Activated naive CD8-positive, alpha-beta T cell treated with anti-CD3 and anti-CD28 coated beads, Interleukin-2, amount 50 U/mL, for 24 hours (primary cell): ENCODE data around the gene LSS.
"Not testable (repeated sequence)": the region's sequence is repeated elsewhere in the genome, so short reads cannot be mapped to it uniquely, and the experiment has no call there.

Experiments used
- ATAC-seq: fragments of 150-1000 bp; cut with Tn5 transposase; one replicate; pipeline ENCODE4 v1.10.0; 2021
- DNase-seq: peaks from one replicate; pipeline ENCODE4 v3.0.0; 2021
- H3K27ac Mint-ChIP-seq: one replicate; pipeline ENCODE4 v1.8.0; 2021; ENCODE audit warnings: mild to moderate bottlenecking, mixed read lengths
- H3K27me3 Mint-ChIP-seq: one replicate; pipeline ENCODE4 v1.8.0; 2021; ENCODE audit warnings: mixed read lengths
- H3K36me3 Mint-ChIP-seq: one replicate; pipeline ENCODE4 v1.8.0; 2021; ENCODE audit warnings: low read depth, mixed read lengths
- H3K4me1 Mint-ChIP-seq: one replicate; pipeline ENCODE4 v1.8.0; 2021; ENCODE audit warnings: mixed read lengths
- H3K4me3 Mint-ChIP-seq: one replicate; pipeline ENCODE4 v1.8.0; 2021; ENCODE audit warnings: mild to moderate bottlenecking, moderate library complexity, mixed read lengths
- H3K9me3 Mint-ChIP-seq: one replicate; pipeline ENCODE4 v1.8.0; 2021; ENCODE audit warnings: mixed read lengths

The LSS gene

DNA sequence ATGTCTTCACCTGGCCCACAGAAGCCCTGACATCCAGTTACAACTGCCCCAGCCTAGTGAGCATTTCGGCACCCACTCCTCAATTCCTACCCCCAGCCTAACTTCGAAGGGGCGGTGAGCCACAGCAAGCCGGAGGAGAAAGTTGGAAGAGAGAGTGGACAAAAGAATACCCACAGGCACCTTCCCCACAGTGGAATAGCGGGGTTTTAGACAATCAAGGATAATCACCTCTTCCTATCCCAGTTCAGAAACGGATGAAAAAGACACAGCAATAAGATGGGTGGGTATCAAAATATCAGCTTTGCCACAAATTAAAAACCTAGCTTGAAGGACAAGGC lies 1.3 kb upstream of the LSS start:
- H3K36me3 Mint-ChIP-seq, result peaks cover 32% of the 10 kb centered on the region
- no peak for ATAC-seq
- H3K27me3 Mint-ChIP-seq, result no peaks in the 10 kb centered on the region
- H3K27ac Mint-ChIP-seq, result peak overlapping the region; percentile 43
- no peak for DNase-seq
- peak overlapping the region; percentile 89 for H3K4me3 Mint-ChIP-seq
- peaks cover 45% of the 10 kb centered on the region for H3K4me1 Mint-ChIP-seq
- H3K9me3 Mint-ChIP-seq, result no peaks in the 10 kb centered on the region

DNA sequence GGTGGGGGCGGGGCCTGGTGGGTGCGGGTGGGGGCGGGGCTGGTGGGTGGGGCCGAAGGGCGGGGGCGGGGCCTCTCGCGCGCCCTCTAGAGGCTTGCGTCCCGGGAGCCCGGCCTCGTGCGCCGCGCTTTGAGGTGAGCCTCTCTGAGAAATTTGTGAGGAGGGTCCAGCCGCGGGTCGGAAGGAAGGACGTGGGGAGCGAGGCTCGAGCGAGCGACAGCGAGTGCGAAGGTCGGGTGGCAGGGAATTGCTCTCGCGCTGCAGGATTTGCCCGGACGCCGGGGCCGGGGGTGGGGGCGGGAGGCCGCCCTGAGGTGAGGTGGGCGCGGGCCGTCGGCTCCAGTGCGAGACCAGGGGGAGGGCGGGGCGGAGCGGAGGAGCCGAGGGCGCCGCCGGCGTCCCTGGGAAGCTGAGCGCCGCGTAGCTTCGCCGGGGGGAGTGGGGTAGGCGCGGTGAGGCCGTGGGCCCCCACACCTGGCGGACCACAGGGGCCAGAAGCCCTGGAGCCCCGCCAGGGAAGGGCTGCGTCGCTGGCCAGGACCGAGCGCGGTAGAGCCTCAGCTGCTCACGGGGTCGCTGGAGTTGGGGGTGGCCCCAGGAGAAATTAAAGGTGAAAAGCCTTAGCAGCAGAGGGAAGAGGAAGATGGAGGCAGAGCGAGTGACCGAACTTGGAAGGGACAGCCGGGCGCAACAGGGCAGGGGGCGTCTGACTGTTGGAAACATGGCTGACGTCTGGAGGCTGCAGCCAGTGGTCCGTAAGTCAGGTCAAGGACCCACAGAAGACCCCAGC lies 754 bp upstream of the LSS start:
- Mint-ChIP-seq H3K27ac (peak overlapping the region; percentile 96), H3K4me3 (peak overlapping the region; percentile 89), H3K4me1 (peaks cover 41% of the 10 kb centered on the region), H3K27me3 (no peaks in the 10 kb centered on the region), H3K9me3 (no peaks in the 10 kb centered on the region), H3K36me3 (peaks cover 27% of the 10 kb centered on the region)
- peak; percentile 39 for ATAC-seq
- peak; percentile 7 for DNase-seq

DNA sequence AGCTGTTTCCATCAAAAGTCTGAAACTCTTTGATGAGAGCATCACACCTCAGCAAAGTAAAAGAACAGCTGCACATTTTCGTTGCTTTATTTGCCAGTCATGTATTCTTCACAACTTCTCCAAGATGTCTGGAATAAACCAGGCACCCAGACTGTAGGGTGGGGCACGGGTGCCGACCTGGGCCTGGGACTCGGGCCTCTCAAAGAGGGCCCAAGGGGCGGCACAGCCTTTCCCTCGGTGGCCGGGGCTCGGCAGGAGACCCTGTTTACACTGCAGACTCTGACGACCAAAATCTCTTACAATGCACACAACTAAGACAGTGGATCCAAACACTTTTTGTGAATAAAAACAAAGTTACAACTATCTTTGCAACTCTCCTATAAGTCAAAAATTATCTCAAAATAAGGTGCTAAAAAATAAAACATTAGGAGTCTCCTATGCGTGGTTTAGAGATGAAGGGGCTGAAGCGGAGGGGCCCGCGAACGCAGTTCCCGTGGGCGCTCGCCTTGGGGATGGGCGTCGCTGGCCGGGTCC lies 696 bp downstream of the LSS start:
- peaks cover 34% of the 10 kb centered on the region for H3K4me1 Mint-ChIP-seq
- H3K4me3 Mint-ChIP-seq, result peak overlapping the region; percentile 75
- no peaks in the 10 kb centered on the region for H3K27me3 Mint-ChIP-seq
- DNase-seq (no peak), ATAC-seq (no peak)
- no peaks in the 10 kb centered on the region for H3K9me3 Mint-ChIP-seq
- H3K36me3 Mint-ChIP-seq, result peaks cover 18% of the 10 kb centered on the region
- H3K27ac Mint-ChIP-seq, result peak overlapping the region; percentile 44

DNA sequence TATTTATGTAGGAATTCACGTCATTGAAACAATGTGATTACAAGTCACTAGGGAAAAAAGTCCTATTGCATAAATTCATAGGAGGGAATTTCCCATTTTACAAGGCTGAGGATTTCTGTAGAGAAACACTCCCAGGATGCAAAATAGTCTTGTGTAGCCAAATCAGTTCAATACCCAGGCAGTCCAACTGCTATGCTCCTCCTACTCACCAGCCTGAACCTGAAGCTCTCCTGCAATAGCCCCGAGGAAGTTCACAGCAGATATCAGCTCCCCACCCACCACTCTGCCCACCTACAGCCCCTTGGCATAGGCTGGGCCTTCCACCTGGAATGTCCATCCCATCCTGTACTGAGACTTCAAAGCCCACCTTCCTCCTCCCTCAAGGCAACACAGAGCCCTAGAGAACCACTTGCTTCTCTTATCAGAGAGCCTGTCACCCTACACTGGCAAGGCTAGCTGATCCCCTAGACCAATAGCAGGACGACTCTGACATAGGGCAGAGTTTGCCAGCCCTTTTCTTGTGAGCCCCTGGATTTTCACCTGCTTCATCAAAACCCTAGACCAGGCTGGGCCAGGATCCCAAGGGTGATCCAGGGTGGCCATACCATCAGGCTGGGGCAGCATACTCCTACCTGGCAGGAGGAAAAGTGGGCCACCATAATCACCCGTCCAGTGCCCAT lies 1.5 kb downstream of the LSS start:
- no peaks in the 10 kb centered on the region for H3K9me3 Mint-ChIP-seq
- no peak overlapping the region for H3K27ac Mint-ChIP-seq

DNA sequence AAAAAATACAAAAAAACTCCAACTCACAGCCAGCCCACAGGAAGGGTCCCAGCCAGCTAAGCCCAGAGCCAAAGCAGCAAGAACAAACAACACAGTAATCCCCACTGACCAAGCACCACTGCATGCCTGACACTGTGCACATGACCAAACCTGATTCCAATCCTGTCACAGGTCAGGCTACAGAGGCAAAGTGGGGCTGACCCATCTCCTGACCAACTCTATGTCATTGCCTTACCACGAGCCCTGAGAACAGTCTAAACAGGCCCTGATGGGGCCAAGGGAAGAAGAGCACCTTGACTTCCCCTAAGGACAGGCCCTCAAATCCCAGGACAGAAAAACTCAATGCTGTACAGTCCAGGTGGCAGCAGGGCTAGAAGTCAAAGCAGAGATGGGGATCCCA lies 2.4 kb downstream of the LSS start:
- Mint-ChIP-seq H3K36me3 (peaks cover 3% of the 10 kb centered on the region), H3K4me1 (peaks cover 30% of the 10 kb centered on the region), H3K4me3 (no peak overlapping the region), H3K9me3 (no peaks in the 10 kb centered on the region), H3K27ac (no peak overlapping the region), H3K27me3 (no peaks in the 10 kb centered on the region)
- DNase-seq, result no peak
- no peak for ATAC-seq

More for the DNA sequence above, 1.5 kb downstream of the LSS start:
- peaks cover 12% of the 10 kb centered on the region for H3K36me3 Mint-ChIP-seq
- peaks cover 34% of the 10 kb centered on the region for H3K4me1 Mint-ChIP-seq
- H3K27me3 Mint-ChIP-seq, result no peaks in the 10 kb centered on the region
- DNase-seq (no peak), ATAC-seq (no peak)
- peak overlapping the region; percentile 75 for H3K4me3 Mint-ChIP-seq

DNA sequence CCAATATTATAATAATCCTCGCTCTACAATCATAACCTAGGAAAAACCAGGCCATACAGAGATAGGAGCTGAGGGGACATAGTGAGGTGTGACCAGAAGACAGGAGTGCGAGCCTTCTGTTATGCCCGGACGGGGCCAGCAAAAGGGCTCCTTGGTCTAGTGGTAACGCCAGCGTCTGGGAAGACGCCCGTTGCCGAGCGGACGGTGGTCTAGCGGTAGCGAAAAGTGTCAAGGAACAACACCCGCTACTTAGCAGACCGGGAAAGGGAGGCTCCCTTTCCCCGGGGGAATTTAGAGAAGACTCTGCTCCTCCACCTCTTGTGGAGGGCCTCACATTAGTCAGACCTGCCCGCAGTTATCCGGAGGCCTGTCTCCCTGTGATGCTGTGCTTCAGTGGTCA lies 4.9 kb downstream of the LSS start:
- not testable (repeated sequence) for H3K4me3 Mint-ChIP-seq, H3K9me3 Mint-ChIP-seq, H3K27ac Mint-ChIP-seq, H3K27me3 Mint-ChIP-seq, H3K36me3 Mint-ChIP-seq, DNase-seq, ATAC-seq
- peaks cover 21% of the 10 kb centered on the region for H3K4me1 Mint-ChIP-seq

DNA sequence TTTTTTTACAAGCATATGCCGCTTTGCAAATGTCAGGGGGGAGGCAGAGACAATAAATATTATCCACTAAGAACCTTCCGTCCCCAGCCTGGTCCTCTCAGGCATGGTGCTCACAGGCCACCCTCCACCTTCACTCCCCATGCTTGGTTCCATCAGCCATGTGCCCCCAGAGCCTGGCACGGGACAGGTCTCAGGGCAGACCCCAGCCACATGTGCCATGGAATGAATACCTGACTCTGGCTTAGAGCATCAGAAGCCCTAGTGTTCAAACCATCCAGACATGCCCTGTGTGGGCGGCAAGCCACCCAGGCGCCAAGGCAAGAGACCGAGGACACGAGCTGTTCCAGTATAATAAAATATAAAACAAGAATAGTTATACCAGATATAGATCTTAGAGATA lies 5.4 kb downstream of the LSS start:
- Mint-ChIP-seq H3K4me1 (peaks cover 21% of the 10 kb centered on the region), H3K27ac (no peak overlapping the region), H3K9me3 (no peaks in the 10 kb centered on the region), H3K27me3 (no peaks in the 10 kb centered on the region), H3K36me3 (no peaks in the 10 kb centered on the region), H3K4me3 (no peak overlapping the region)
- DNase-seq (no peak), ATAC-seq (no peak)

DNA sequence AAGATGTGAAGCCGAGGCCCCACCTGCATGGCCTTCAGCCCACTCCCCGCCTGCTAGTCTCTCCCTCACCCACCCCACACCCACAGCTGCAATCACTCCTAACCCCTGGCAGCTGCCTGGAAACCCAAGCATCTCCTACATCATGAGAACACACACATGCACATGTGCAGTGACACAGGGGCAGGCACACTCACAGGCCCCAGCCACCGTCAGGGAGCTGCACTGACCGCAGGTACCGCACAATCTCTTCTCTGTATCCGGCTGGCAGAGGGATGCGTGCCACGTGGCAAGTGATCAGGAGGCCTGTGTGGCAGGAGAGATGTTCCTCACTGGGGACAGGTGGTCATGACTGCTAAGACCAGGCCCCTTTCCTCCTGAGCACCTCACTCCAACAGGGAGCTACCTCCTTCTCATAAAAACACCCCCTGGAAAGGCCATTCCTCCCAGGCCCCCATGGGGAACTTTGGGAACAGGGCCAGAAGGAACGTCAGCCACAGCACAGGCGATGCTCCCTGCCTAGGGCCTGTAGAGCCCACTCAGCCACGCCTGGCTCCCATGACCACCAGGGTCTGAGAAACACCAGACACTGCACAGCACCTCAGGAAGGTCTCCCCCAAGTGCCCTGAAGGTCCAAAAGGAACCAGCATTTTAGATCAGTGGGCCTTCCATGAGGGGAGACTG lies 6.0 kb downstream of the LSS start:
- no peaks in the 10 kb centered on the region for H3K36me3 Mint-ChIP-seq
- H3K9me3 Mint-ChIP-seq, result no peaks in the 10 kb centered on the region
- H3K27ac Mint-ChIP-seq, result no peak overlapping the region
- peaks cover 16% of the 10 kb centered on the region for H3K4me1 Mint-ChIP-seq
- no peak for DNase-seq
- no peak overlapping the region for H3K4me3 Mint-ChIP-seq
- no peak for ATAC-seq
- no peaks in the 10 kb centered on the region for H3K27me3 Mint-ChIP-seq

DNA sequence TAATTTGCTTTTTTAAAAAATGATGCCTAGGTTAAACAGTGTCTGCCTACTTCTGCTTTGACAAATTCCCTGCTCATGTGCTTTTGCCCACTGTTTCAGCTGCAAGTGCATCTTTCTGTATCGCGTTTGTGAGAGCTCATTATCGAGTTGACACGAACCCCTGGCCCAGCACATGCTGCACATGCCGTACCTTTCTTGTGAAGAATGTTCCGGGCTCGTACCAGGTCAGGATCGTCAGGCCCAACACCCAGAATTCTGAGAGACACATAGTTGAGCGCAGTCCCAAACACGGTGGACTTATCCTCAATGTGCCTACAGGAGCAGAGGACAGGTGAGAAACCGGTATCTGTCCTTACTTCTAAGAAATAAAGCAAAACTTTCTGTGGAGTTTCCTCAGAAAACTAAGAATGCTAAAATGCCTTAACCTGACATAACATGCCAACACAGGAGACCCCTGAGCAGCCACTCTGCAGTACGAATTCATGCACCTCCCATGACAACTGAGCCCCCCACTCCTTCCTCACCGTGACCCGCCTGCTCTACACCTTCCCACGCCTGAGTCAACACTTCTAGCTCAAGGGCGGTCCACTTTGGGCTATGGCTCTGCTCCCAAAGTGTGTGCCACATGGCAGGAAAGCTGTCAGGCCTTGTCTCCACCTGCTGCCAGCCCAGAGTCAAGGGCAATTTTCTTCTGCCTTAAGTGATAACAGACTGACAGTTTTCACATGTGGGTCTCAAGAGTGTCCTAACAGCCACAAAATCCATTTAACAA lies 6.7 kb downstream of the LSS start:
- H3K4me3 Mint-ChIP-seq, result no peak overlapping the region
- H3K36me3 Mint-ChIP-seq, result no peaks in the 10 kb centered on the region
- peaks cover 9% of the 10 kb centered on the region for H3K4me1 Mint-ChIP-seq
- H3K9me3 Mint-ChIP-seq, result no peaks in the 10 kb centered on the region
- no peak overlapping the region for H3K27ac Mint-ChIP-seq
- H3K27me3 Mint-ChIP-seq, result no peaks in the 10 kb centered on the region
- DNase-seq (no peak), ATAC-seq (no peak)

DNA sequence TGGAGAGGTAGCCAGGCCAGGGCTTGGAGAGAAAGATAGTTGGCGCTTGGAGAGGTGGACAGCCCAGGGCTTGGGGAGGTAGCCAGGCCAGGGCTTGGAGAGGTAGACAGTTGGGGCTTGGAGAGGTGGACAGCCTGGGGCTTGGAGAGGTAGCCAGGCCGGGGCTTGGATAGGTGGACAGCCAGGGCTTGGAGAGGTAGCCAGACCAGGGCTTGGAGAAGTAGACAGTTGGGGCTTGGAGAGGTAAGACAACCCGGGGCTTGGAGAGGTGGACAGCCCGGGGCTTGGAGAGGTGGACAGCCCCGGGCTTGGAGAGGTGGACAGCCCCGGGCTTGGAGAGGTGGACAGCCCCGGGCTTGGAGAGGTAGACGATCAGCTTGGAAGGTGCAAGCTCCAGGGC lies 7.7 kb downstream of the LSS start:
- H3K4me1 Mint-ChIP-seq, result peaks cover 4% of the 10 kb centered on the region
- ATAC-seq (no peak), DNase-seq (no peak)
- no peak overlapping the region for H3K4me3 Mint-ChIP-seq
- no peaks in the 10 kb centered on the region for H3K9me3 Mint-ChIP-seq
- H3K36me3 Mint-ChIP-seq, result no peaks in the 10 kb centered on the region
- no peak overlapping the region for H3K27ac Mint-ChIP-seq
- H3K27me3 Mint-ChIP-seq, result no peaks in the 10 kb centered on the region

DNA sequence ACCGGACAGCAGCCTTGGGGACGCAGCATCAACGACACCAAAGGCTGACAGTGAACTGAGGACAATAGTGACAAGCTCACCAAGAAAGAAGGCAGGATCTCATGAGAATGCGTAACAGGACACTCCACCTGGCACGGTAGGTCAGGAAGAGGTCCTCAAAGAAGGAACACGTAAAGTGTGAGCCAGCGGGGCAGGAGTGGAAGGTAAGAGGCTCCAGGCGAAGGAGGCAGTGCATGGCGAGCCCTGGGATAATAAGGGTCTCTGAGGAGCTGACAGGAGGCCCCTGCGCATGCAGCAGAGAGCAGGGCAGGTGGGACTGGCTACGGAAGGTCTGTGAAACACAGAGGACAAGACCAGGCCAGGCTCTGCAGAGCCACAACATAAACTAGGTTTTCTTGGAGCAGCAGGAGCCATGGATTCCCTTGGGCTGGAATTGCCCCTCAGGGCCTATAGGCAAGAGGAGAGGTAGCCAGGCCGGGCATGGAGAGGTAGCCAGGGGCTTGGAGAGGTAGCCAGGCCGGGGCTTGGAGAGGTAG lies 8.2 kb downstream of the LSS start:
- Mint-ChIP-seq H3K27ac (no peak overlapping the region), H3K9me3 (no peaks in the 10 kb centered on the region), H3K36me3 (no peaks in the 10 kb centered on the region), H3K4me1 (no peaks in the 10 kb centered on the region), H3K4me3 (no peak overlapping the region), H3K27me3 (no peaks in the 10 kb centered on the region)
- no peak for DNase-seq
- no peak for ATAC-seq

DNA sequence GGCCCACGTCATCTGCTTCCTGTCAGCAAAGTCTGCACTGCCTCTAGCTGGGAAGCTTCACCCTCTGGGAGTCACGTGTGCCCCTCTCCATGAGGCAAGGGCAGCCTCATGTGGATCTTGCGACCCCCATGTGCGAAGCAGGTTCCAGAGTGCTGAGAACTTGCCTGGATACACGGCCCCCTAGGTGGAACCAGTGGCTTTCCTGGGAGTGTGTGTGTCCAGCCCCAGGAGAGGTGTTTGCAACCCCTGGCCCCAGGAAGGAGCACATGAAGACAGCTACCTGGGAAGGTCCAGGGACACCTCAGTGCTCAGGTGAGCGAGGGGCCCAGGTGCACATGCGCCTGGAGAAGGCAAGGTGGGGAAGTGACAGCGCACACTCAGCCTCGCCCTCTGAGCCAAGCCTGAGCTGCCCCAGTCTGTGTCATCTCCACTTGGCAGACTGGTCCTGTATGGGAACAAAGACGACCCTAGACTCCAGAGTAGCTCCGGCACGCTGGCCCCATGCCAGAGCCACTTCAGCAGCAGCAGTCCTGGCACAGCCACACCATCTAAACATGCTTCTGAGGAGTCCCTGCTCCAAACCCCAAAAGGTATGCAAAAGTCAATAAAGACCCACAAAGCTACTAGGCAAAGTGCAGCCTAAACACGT lies 8.9 kb downstream of the LSS start:
- Mint-ChIP-seq H3K27ac (no peak overlapping the region), H3K36me3 (no peaks in the 10 kb centered on the region), H3K27me3 (no peaks in the 10 kb centered on the region), H3K4me1 (no peaks in the 10 kb centered on the region), H3K9me3 (no peaks in the 10 kb centered on the region), H3K4me3 (no peak overlapping the region)
- DNase-seq (no peak), ATAC-seq (no peak)

DNA sequence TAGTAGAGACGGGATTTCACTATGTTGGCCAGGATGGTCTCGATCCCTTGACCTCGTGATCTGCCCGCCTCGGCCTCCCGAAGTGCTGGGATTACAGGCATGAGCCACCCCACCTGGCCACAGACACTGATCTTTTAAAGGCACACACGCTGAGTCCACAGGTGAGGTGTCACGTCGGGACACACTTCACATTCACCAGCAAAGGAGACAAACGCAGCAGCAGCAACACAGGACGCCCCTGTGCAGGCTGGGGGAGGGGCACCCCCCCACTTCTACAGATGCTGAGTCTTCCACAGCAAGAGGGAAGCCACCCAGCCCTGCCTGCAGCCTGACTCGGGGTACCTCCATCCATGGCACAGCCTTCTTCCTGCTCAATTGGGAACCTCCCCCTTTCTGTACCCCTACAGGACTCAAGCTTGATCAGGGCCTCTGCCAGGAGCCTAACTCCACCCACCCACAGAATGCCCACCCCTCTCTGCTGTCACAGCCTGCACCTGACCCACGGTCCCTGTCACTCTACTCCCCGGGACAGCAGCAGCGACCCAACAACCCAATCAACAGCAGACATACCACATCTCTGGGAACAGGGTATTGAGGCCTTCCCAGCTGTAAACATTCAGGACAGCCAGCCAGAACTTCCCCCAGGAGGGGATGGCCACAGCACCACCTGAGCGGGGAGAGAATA lies 9.5 kb downstream of the LSS start:
- no peak overlapping the region for H3K4me3 Mint-ChIP-seq
- no peak overlapping the region for H3K27ac Mint-ChIP-seq
- H3K27me3 Mint-ChIP-seq, result no peaks in the 10 kb centered on the region
- ATAC-seq (no peak), DNase-seq (no peak)
- H3K4me1 Mint-ChIP-seq, result no peaks in the 10 kb centered on the region
- no peaks in the 10 kb centered on the region for H3K9me3 Mint-ChIP-seq
- H3K36me3 Mint-ChIP-seq, result no peaks in the 10 kb centered on the region
